CD14-positive monocyte (primary cell): ENCODE measurements around the gene STK33. TPM values are rescaled to one million over a fixed set of nuclear protein-coding genes. Genes with fewer than 3 reads are reported as not detected.
A peak's percentile ranks its signal among the peaks of the same experiment; 100 is the strongest.

Experiments used
- DNase-seq, 3 donors: peaks; one replicate each; pipeline ENCODE4 v3.0.0-alpha.2; 2011 to 2022
- H2AFZ ChIP-seq: 2 replicates; pipeline ENCODE4 v1.6.0; 2012; ENCODE audit warnings: mild to moderate bottlenecking, low read depth, low read length, inconsistent platforms; ENCODE audit not compliant: insufficient read depth, poor library complexity, severe bottlenecking
- H3K27ac ChIP-seq, 2 donors: 1 replicate in 1 of 2; 2 replicates in 1 of 2; pipeline ENCODE4 v1.5.1; 2012 to 2013; ENCODE audit warnings: low read length in 2 of 2, control low read depth in 1 of 2, inconsistent platforms in 1 of 2, low read depth in 1 of 2, mild to moderate bottlenecking in 1 of 2
- H3K27me3 ChIP-seq, 2 donors: one replicate each; pipeline versions ENCODE4 v1.6.0 to v1.6.1; 2011 to 2013; ENCODE audit warnings: low read length in 2 of 2; ENCODE audit not compliant: control insufficient read depth in 2 of 2, insufficient read depth in 2 of 2
- H3K36me3 ChIP-seq, 2 donors: replicated peaks in 1 of 2; 1 replicate in 1 of 2; 2 replicates in 1 of 2; pipeline versions ENCODE4 v1.5.1 to v1.6.1; 2012 to 2013; ENCODE audit warnings: low read length in 2 of 2, control low read depth in 1 of 2, inconsistent platforms in 1 of 2, mild to moderate bottlenecking in 1 of 2; ENCODE audit not compliant: insufficient read depth in 2 of 2, control insufficient read depth in 1 of 2
- H3K4me1 ChIP-seq, 2 donors: 1 replicate in 1 of 2; 2 replicates in 1 of 2; pipeline versions ENCODE4 v1.5.1 to v1.6.1; 2012 to 2013; ENCODE audit warnings: low read length in 2 of 2, control low read depth in 1 of 2, inconsistent platforms in 1 of 2, mild to moderate bottlenecking in 1 of 2, moderate library complexity in 1 of 2; ENCODE audit not compliant: insufficient read depth in 2 of 2, control insufficient read depth in 1 of 2
- H3K4me2 ChIP-seq: replicated peaks from 2 replicates; pipeline ENCODE3; 2012; ENCODE audit warnings: low read length, moderate library complexity, mild to moderate bottlenecking; ENCODE audit not compliant: poor library complexity, severe bottlenecking; ENCODE audit errors: extremely low read depth
- H3K4me3 ChIP-seq, 3 experiments: fragments of 200-600 bp in 1 of 3; sonication (generic) in 1 of 3; replicated peaks in 1 of 3; 1 replicate in 2 of 3; 2 replicates in 1 of 3; pipeline ENCODE4 v1.5.1; 2011 to 2013; ENCODE audit warnings: low read length in 3 of 3, mild to moderate bottlenecking in 3 of 3, control low read depth in 2 of 3, low read depth in 2 of 3, inconsistent platforms in 1 of 3, moderate library complexity in 1 of 3
- H3K79me2 ChIP-seq: 2 replicates; pipeline ENCODE4 v1.6.0; 2012; ENCODE audit warnings: mild to moderate bottlenecking, control low read depth, inconsistent platforms, low read length, moderate library complexity; ENCODE audit not compliant: insufficient read depth
- H3K9ac ChIP-seq: 2 replicates; pipeline ENCODE4 v1.6.0; 2017; ENCODE audit warnings: low read length, mild to moderate bottlenecking; ENCODE audit not compliant: insufficient read depth, poor library complexity, severe bottlenecking
- H3K9me3 ChIP-seq, 2 donors: replicated peaks in 1 of 2; 1 replicate in 1 of 2; 2 replicates in 1 of 2; pipeline versions ENCODE4 v1.5.1 to v1.6.1; 2012 to 2013; ENCODE audit warnings: low read length in 2 of 2, control low read depth in 1 of 2; ENCODE audit not compliant: control insufficient read depth in 1 of 2, insufficient read depth in 1 of 2
- H4K20me1 ChIP-seq: 2 replicates; pipeline ENCODE4 v1.6.0; 2012; ENCODE audit warnings: mild to moderate bottlenecking, low read length, control low read depth, moderate library complexity; ENCODE audit not compliant: insufficient read depth
- H3K27ac Mint-ChIP-seq, 7 donors: one replicate each; pipeline ENCODE4 v1.8.0; 2020; ENCODE audit warnings: mild to moderate bottlenecking in 7 of 7, mixed read lengths in 7 of 7, moderate library complexity in 6 of 7, inconsistent platforms in 2 of 7
- H3K27me3 Mint-ChIP-seq, 3 donors: one replicate each; pipeline ENCODE4 v1.8.0; 2021 to 2022; ENCODE audit warnings: low read depth in 3 of 3, mild to moderate bottlenecking in 3 of 3, mixed read lengths in 3 of 3, moderate library complexity in 3 of 3, inconsistent platforms in 1 of 3
- H3K36me3 Mint-ChIP-seq, 2 donors: one replicate each; pipeline ENCODE4 v1.8.0; 2020; ENCODE audit warnings: mixed read lengths in 2 of 2, inconsistent platforms in 1 of 2, mild to moderate bottlenecking in 1 of 2
- H3K4me1 Mint-ChIP-seq: one replicate; pipeline ENCODE4 v1.8.0; 2020; ENCODE audit warnings: mild to moderate bottlenecking, mixed read lengths
- H3K4me3 Mint-ChIP-seq, 2 donors: one replicate each; pipeline ENCODE4 v1.8.0; 2020; ENCODE audit warnings: mild to moderate bottlenecking in 2 of 2, mixed read lengths in 2 of 2, moderate library complexity in 1 of 2
- H3K9me3 Mint-ChIP-seq, 7 donors: one replicate each; pipeline ENCODE4 v1.8.0; 2020 to 2022; ENCODE audit warnings: mixed read lengths in 7 of 7, mild to moderate bottlenecking in 6 of 7, moderate library complexity in 6 of 7, inconsistent platforms in 2 of 7
- WGBS: methylation state at CpG from one replicate; pipeline ENCODE4 v1.1.5; 2013; ENCODE audit warnings: missing lambda C conversion rate; ENCODE audit not compliant: insufficient coverage; 5-methylcytosine and 5-hydroxymethylcytosine counted together
- intact Hi-C, 2 donors: fragments of 100-400 bp; cut with micrococcal nuclease; formaldehyde crosslinking; loops; one replicate each; pipeline versions ENCODE4 v1.15.0 to v1.15.1; 2023
- polyA plus RNA-seq, 3 donors: library from polyadenylated mRNA; depleted of rRNA in 1 of 3; unstranded in 2 of 3; stranded (reverse) in 1 of 3; fragments of 300-500 nt in 2 of 3; fragments of >200 nt in 1 of 3; fragmentation: Illumina TruSeq in 2 of 3; gene quantifications; 1 replicate in 2 of 3; 2 replicates in 1 of 3; pipeline ENCODE4 v1.2.3, GENCODE V29; 2012 to 2021
- TF ChIP-seq, protein P1 (sequence below): fragments of 200-600 bp; IDR thresholded peaks from one replicate; pipeline ENCODE4 v1.8.0; 2022; ENCODE audit warnings: antibody characterized with exemption, mild to moderate bottlenecking

The STK33 gene
- polyA plus RNA-seq, 3 donors = not detected

DNA sequence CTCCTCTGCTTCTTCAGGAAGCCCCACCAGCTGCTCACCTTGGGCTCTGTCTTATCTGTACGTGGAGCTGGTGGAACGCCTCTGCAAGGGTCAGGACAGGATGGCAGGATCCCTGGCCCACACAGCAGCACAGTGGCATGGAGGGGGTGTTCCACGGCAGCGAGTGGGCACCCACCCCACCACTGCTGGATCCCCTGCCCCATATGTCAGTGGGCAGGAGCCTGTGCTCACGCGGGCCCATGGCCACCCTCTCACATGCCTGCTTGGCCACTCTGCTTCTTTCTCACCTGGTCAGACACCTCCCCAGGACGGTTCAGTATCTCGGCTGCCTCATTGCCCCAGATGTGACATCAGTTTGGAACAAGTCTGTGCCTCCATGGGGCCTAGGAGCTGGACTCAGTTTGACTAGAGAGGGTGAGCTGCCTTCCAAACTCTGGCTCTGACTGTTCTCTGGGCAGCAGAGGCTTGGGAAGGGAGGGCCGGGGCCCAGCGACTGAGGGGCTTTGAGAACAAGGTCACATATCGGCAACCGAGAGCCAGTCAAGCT lies 232.3 kb downstream of the STK33 start:
- no peak for DNase-seq
- Mint-ChIP-seq H3K9me3 (peaks cover 0 to 2% (median 0%) of the 10 kb centered on the region in 7 donors), H3K27ac (peak overlapping the region in 2 of 7 donors; percentile 26 to 63), H3K4me1 (peaks cover 23% of the 10 kb centered on the region), H3K27me3 (no peaks in the 10 kb centered on the region), H3K4me3 (no peak overlapping the region), H3K36me3 (no peaks in the 10 kb centered on the region)
- TF ChIP-seq, protein P1, sequence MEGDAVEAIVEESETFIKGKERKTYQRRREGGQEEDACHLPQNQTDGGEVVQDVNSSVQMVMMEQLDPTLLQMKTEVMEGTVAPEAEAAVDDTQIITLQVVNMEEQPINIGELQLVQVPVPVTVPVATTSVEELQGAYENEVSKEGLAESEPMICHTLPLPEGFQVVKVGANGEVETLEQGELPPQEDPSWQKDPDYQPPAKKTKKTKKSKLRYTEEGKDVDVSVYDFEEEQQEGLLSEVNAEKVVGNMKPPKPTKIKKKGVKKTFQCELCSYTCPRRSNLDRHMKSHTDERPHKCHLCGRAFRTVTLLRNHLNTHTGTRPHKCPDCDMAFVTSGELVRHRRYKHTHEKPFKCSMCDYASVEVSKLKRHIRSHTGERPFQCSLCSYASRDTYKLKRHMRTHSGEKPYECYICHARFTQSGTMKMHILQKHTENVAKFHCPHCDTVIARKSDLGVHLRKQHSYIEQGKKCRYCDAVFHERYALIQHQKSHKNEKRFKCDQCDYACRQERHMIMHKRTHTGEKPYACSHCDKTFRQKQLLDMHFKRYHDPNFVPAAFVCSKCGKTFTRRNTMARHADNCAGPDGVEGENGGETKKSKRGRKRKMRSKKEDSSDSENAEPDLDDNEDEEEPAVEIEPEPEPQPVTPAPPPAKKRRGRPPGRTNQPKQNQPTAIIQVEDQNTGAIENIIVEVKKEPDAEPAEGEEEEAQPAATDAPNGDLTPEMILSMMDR = no peak
- no peak overlapping the region for H3K4me3 ChIP-seq
- no peak overlapping the region for H3K4me2 ChIP-seq
- intact Hi-C loops = no loop called here
- no peaks in the 10 kb centered on the region for H4K20me1 ChIP-seq
- H3K79me2 ChIP-seq = no peaks in the 10 kb centered on the region
- H3K9me3 ChIP-seq = no peaks in the 10 kb centered on the region
- H3K27ac ChIP-seq = no peak overlapping the region
- WGBS = 96% methylated on average over 3 of the region's 12 CpGs
- H2AFZ ChIP-seq = no peak overlapping the region
- no peak overlapping the region for H3K9ac ChIP-seq
- peaks cover 17 to 22% of the 10 kb centered on the region in 2 donors for H3K4me1 ChIP-seq
- no peaks in the 10 kb centered on the region for H3K27me3 ChIP-seq
- H3K36me3 ChIP-seq = no peaks in the 10 kb centered on the region

DNA sequence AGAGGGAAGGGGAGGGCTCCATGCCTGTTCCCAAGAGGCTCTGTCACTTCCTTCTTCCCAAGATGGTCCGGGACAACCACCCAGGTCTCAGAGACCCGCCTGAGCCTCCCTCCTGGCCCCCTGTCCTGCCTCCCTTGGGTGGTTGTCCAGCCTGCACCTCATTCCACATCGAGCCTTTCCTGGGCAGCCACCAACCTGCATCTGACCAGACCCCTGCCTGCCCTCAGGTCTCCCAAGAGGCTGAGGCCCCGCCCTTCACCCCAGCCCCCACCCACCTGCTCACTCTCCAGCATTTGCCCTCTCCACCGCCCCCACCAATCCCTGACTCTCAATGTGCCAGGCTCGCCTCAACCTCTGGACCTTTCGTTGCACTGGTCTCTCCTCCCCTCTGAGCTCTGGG lies 232.8 kb downstream of the STK33 start:
- 92% methylated on average over 6 of the region's 7 CpGs for WGBS
- no peaks in the 10 kb centered on the region for H3K27me3 Mint-ChIP-seq
- peak overlapping the region in 1 of 7 donors; percentile 63 for H3K27ac Mint-ChIP-seq

More for the DNA sequence above, 232.8 kb downstream of the STK33 start:
- H3K36me3 ChIP-seq = no peaks in the 10 kb centered on the region
- H3K4me2 ChIP-seq = no peak overlapping the region
- Mint-ChIP-seq H3K9me3 (peaks cover 0 to 2% (median 0%) of the 10 kb centered on the region in 7 donors), H3K4me3 (no peak overlapping the region), H3K36me3 (no peaks in the 10 kb centered on the region), H3K4me1 (peaks cover 23% of the 10 kb centered on the region)
- H3K9me3 ChIP-seq = no peaks in the 10 kb centered on the region
- H3K4me3 ChIP-seq = no peak overlapping the region
- H3K4me1 ChIP-seq = peaks cover 17 to 22% of the 10 kb centered on the region in 2 donors
- no peak for DNase-seq
- H3K79me2 ChIP-seq = no peaks in the 10 kb centered on the region
- H2AFZ ChIP-seq = no peak overlapping the region
- intact Hi-C loops = no loop called here
- no peak overlapping the region for H3K27ac ChIP-seq
- TF ChIP-seq, protein P1 = no peak
- no peak overlapping the region for H3K9ac ChIP-seq
- no peaks in the 10 kb centered on the region for H4K20me1 ChIP-seq
- no peaks in the 10 kb centered on the region for H3K27me3 ChIP-seq
